MM.1S (cell line): ENCODE results near the gene NPNT.

ENCODE experiments used
- DNase-seq: peaks from one replicate; pipeline ENCODE4 v3.0.0-alpha.2; 2015
- H2AFZ ChIP-seq: fragments of 300-600 bp; sonication (generic); 2 replicates; pipeline ENCODE4 v1.6.0; 2016; ENCODE audit warnings: antibody characterized with exemption, low read length
- H3F3A ChIP-seq: fragments of 300-600 bp; sonication (generic); 2 replicates; pipeline ENCODE4 v1.6.1; 2016; ENCODE audit warnings: mild to moderate bottlenecking, antibody characterized with exemption, low read length, moderate library complexity, mixed read lengths; ENCODE audit not compliant: insufficient read depth
- H3K27ac ChIP-seq: fragments of 300-600 bp; sonication (generic); 2 replicates; pipeline ENCODE4 v1.5.1; 2016; ENCODE audit warnings: mild to moderate bottlenecking, low read length
- H3K27me3 ChIP-seq: fragments of 300-600 bp; sonication (generic); replicated peaks from 2 replicates; pipeline ENCODE4 v1.6.0; 2016; ENCODE audit warnings: low read length; ENCODE audit not compliant: insufficient read depth
- H3K36me3 ChIP-seq: fragments of 300-600 bp; sonication (generic); replicated peaks from 2 replicates; pipeline ENCODE4 v1.6.1; 2016; ENCODE audit warnings: mild to moderate bottlenecking, low read length, mixed read lengths; ENCODE audit not compliant: insufficient read depth
- H3K4me1 ChIP-seq: fragments of 300-600 bp; sonication (generic); 2 replicates; pipeline ENCODE4 v1.6.1; 2016; ENCODE audit warnings: low read length, mixed read lengths
- H3K4me2 ChIP-seq: fragments of 300-600 bp; sonication (generic); 2 replicates; pipeline ENCODE4 v1.6.0; 2016; ENCODE audit warnings: low read depth, low read length
- H3K4me3 ChIP-seq: fragments of 300-600 bp; sonication (generic); 2 replicates; pipeline ENCODE4 v1.5.1; 2016; ENCODE audit warnings: low read length, mixed read lengths
- H3K79me2 ChIP-seq: fragments of 300-600 bp; sonication (generic); 2 replicates; pipeline ENCODE4 v1.6.1; 2016; ENCODE audit warnings: mixed run types, low read length, mixed read lengths
- H3K9ac ChIP-seq: fragments of 300-600 bp; sonication (generic); 2 replicates; pipeline ENCODE4 v1.6.1; 2016; ENCODE audit warnings: low read length, mixed read lengths
- H3K9me2 ChIP-seq: fragments of 300-600 bp; sonication (generic); replicated peaks from 2 replicates; pipeline ENCODE4 v1.6.1; 2016; ENCODE audit warnings: mild to moderate bottlenecking, low read length, mixed read lengths; ENCODE audit not compliant: insufficient read depth
- H3K9me3 ChIP-seq: fragments of 300-600 bp; sonication (generic); replicated peaks from 2 replicates; pipeline ENCODE4 v1.6.1; 2016; ENCODE audit warnings: mild to moderate bottlenecking, low read length, mixed read lengths; ENCODE audit not compliant: insufficient read depth
- H4K20me1 ChIP-seq: fragments of 300-600 bp; sonication (generic); 2 replicates; pipeline ENCODE4 v1.6.1; 2016; ENCODE audit warnings: mild to moderate bottlenecking, low read length, moderate library complexity, mixed read lengths; ENCODE audit not compliant: insufficient read depth
- CTCF ChIP-seq: fragments of 300-600 bp; sonication (generic); IDR thresholded peaks from 2 replicates; pipeline ENCODE4 v1.5.1; 2016; ENCODE audit warnings: antibody characterized with exemption, low read length, mixed read lengths
- EZH2 ChIP-seq: fragments of 300-600 bp; sonication (generic); optimal IDR thresholded peaks from 2 replicates; pipeline ENCODE3; 2017; ENCODE audit warnings: low read depth, mild to moderate bottlenecking, antibody characterized with exemption, low read length, mixed read lengths
- EZH2phosphoT487 ChIP-seq: fragments of 300-600 bp; sonication (generic); IDR thresholded peaks from 2 replicates; pipeline ENCODE4 v1.6.1; 2018; ENCODE audit warnings: antibody characterized with exemption, low read length

NPNT gene

DNA sequence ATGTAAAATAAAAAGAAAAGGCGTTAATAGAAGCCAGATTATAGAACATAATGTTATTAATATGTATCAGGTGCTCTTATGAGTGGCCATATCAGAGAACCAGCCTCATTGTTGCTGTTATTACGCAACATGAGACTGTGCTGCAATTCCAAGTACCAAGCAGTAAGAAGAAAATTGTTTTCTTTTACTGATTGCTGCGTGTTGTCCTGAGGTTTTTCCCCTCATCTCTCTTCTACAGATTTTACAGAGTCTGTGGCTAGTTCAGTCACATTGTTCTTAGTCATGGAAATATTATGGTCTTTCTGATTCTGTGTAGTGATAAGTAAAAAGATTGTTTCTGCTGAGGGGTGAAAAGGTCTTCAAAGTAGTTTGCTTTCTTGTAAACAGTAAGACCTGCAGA is 55.9 kb downstream of the NPNT start:
- Histone ChIP-seq H2AFZ (no peak overlapping the region), H3K9ac (no peak overlapping the region), H3K9me2 (no peaks in the 10 kb centered on the region), H3K36me3 (no peaks in the 10 kb centered on the region), H3K4me3 (no peak overlapping the region), H4K20me1 (no peaks in the 10 kb centered on the region), H3K9me3 (no peaks in the 10 kb centered on the region), H3K4me1 (no peaks in the 10 kb centered on the region), H3K4me2 (no peak overlapping the region), H3K27me3 (no peaks in the 10 kb centered on the region), H3K79me2 (no peaks in the 10 kb centered on the region), H3K27ac (no peak overlapping the region), H3F3A (no peaks in the 10 kb centered on the region)
- TF ChIP-seq EZH2phosphoT487 (no peak), EZH2 (no peak), CTCF (no peak)
- DNase-seq = no peak

GRCh38 chr4:105952591-105952990 is 57.3 kb downstream of the NPNT start:
- TF ChIP-seq EZH2 = no peak
- no peak for TF ChIP-seq CTCF
- no peak for TF ChIP-seq EZH2phosphoT487
- Histone ChIP-seq H3K4me3 (no peak overlapping the region), H3K36me3 (no peaks in the 10 kb centered on the region), H3K9ac (no peak overlapping the region), H3F3A (no peaks in the 10 kb centered on the region), H3K79me2 (no peaks in the 10 kb centered on the region), H3K4me1 (no peaks in the 10 kb centered on the region), H3K27me3 (no peaks in the 10 kb centered on the region), H3K9me3 (no peaks in the 10 kb centered on the region), H3K4me2 (no peak overlapping the region), H3K27ac (no peak overlapping the region), H2AFZ (no peak overlapping the region), H4K20me1 (no peaks in the 10 kb centered on the region), H3K9me2 (no peaks in the 10 kb centered on the region)
- DNase-seq = no peak

DNA sequence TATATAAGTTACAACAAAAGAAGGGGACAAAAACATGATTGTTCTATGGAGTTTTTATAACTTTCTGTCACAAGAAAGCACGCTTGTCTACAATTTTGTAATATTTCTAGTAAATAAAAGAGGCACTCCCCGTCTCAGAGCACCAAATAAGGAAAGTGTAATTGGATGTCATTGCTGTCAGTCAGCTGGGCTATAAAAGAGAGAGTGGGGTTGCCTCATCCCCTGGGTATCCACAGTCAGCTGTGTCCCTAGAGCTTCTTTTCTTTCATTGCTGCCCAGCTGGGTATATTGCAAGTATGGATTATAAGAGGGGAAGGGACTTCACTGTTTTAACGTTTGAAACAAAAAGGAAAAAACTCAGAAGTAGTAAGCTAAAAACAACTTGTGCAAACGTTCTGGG is 61.3 kb downstream of the NPNT start:
- no peak for TF ChIP-seq EZH2
- TF ChIP-seq CTCF = no peak
- no peak for TF ChIP-seq EZH2phosphoT487

More for the DNA sequence above, 61.3 kb downstream of the NPNT start:
- no peaks in the 10 kb centered on the region for H3F3A ChIP-seq
- no peak overlapping the region for H3K27ac ChIP-seq
- H3K36me3 ChIP-seq = 0 out of 2 replicates have a peak, but pooled peaks cover 5% of the 10 kb centered on the region
- no peaks in the 10 kb centered on the region for H4K20me1 ChIP-seq
- H3K27me3 ChIP-seq = no peaks in the 10 kb centered on the region
- no peaks in the 10 kb centered on the region for H3K9me3 ChIP-seq
- no peak overlapping the region for H3K4me2 ChIP-seq
- DNase-seq = no peak
- H3K79me2 ChIP-seq = no peaks in the 10 kb centered on the region
- no peak overlapping the region for H3K4me3 ChIP-seq
- no peaks in the 10 kb centered on the region for H3K4me1 ChIP-seq
- H3K9me2 ChIP-seq = no peaks in the 10 kb centered on the region
- no peak overlapping the region for H3K9ac ChIP-seq
- H2AFZ ChIP-seq = no peak overlapping the region
